IPS-20b (cell line): Measurements from ENCODE around the gene C19orf12.

Experiments
- H3K27ac ChIP-seq: one replicate; pipeline ENCODE4 v1.5.1; 2013; ENCODE audit warnings: low read length
- H3K27me3 ChIP-seq: 2 replicates; pipeline ENCODE4 v1.6.1; 2013; ENCODE audit warnings: mild to moderate bottlenecking, low read length, inconsistent platforms; ENCODE audit not compliant: insufficient read depth
- H3K36me3 ChIP-seq: 2 replicates; pipeline ENCODE4 v1.6.1; 2013; ENCODE audit warnings: low read depth, mild to moderate bottlenecking, inconsistent platforms, low read length, moderate library complexity; ENCODE audit not compliant: insufficient read depth
- H3K4me1 ChIP-seq: 2 replicates; pipeline ENCODE4 v1.6.1; 2013; ENCODE audit warnings: mild to moderate bottlenecking, control low read depth, inconsistent platforms, low read length, moderate library complexity; ENCODE audit not compliant: insufficient read depth
- H3K4me3 ChIP-seq: 2 replicates; pipeline ENCODE4 v1.5.1; 2013; ENCODE audit warnings: mild to moderate bottlenecking, low read length, inconsistent platforms
- H3K9ac ChIP-seq: 2 replicates; pipeline ENCODE4 v1.6.1; 2013; ENCODE audit warnings: low read depth, mild to moderate bottlenecking, inconsistent platforms, low read length, moderate library complexity
- H3K9me3 ChIP-seq: 2 replicates; pipeline ENCODE4 v1.6.1; 2013; ENCODE audit warnings: mild to moderate bottlenecking, low read depth, low read length, inconsistent platforms; ENCODE audit not compliant: insufficient read depth

Gene C19orf12

DNA sequence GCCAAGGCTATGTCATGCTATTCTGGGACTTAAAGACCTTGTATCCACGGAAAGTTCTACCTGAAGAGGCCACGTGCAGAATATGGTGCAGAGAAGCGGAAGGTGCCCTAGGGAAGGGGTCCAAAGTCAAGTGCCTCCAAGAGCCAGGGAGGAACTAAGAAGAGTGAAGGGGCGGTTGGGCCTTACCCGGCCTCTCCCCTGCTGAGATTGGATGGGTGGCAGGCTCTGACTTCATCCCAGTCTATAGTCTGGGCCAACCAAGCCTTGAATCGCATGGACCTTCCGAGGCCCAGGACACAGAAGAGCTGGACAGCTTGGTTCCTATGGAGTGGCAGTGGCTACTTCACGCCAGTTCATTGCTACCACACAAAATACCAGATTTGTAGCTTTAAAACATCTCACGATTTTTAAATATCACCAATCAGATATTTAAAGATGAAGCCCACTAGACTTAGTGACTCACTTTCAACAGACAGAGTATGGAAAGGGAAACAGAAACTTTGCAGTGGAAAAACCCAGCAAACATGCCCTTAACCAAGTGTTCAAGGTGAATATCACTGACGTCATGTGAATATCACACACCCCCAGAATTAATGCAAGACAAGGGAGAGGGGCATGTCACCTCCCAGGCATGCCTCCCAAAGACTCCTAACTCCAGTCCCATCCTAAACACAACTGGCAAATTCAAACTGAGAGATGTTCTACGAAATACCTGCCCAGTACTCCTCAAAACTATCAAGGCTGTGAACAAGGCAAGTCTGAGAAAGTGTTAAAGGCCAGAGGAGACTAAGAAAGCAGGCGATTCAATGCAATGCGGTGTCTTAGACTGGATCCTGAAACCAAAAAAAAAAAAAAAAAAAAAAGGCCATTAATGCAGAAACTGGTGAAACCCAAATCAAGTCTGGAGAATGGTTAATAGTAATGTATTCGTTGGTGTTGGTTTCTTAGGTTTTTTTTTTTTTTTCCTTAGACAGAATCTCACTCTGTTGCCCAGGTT lies 10.2 kb downstream of the C19orf12 start:
- H3K27me3 ChIP-seq: no peaks in the 10 kb centered on the region
- H3K27ac ChIP-seq: no peak overlapping the region
- no peak overlapping the region for H3K9ac ChIP-seq
- no peak overlapping the region for H3K4me3 ChIP-seq
- H3K36me3 ChIP-seq: no peaks in the 10 kb centered on the region
- no peaks in the 10 kb centered on the region for H3K4me1 ChIP-seq
- H3K9me3 ChIP-seq: no peaks in the 10 kb centered on the region

GRCh38 chr19:29702963-29703320 lies 12.1 kb downstream of the C19orf12 start:
- Histone ChIP-seq H3K9ac (no peak overlapping the region), H3K36me3 (no peaks in the 10 kb centered on the region), H3K9me3 (no peaks in the 10 kb centered on the region), H3K4me1 (no peaks in the 10 kb centered on the region), H3K4me3 (no peak overlapping the region), H3K27me3 (no peaks in the 10 kb centered on the region), H3K27ac (no peak overlapping the region)

DNA sequence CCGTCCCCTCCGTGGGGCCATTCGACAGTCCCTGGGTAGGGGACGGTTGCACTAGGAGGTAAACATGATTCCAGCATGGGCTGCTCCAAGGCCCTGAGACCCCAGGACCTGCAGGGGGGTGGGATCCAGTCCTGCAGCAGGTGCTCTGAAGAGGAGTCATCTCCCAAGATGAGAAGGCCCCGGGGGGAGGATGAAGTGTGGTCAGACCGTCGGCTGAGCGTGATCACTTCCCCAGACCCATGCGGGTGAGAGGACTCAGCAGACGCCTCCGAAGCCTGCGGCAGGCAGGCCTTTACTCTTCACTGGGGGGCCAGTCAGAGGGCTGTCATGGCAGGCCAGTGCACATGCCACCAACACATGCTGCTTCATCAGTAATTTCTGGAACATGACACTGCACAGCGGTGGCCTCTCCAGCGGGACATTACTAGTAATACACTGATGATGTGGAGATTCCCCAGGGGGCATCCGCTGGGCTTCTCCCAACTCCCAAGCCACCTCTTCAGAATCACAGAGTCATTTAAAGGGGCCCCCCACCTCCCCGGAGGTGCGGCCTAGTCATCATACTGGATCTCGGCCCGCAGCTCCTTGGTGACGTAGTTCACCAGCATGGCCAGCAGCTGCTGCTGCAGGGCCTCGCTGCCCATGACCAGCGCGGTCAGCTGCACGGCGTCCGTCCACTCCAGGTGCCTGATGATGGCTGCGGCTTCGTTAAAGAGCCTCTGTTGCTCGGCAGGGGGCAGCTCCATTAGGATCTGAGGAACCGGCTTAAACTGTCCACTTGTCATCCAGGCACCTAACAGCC lies 12.7 kb downstream of the C19orf12 start:
- Histone ChIP-seq H3K36me3 (no peaks in the 10 kb centered on the region), H3K4me3 (no peak overlapping the region)

DNA sequence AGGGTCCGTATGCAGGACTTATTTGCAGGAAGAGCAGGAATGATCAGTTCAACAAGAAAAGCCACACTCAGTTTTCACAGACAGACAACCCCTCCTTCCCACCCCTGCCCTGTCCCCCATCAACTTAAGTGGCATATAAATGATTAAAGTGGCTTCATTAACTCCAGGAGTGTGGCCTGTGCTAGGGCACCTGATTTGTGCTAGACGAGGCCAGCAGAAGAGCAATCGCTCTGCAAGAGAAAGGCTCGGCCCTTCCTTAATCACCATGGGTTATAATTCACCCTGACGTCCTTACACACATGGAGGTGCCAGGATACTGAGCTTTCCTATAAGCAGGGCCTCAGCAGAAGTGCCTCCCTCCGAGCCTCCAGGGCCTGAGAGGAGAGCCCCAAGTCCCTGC lies 14.6 kb downstream of the C19orf12 start:
- Histone ChIP-seq H3K4me1 (no peaks in the 10 kb centered on the region), H3K9ac (no peak overlapping the region), H3K4me3 (no peak overlapping the region), H3K27me3 (no peaks in the 10 kb centered on the region), H3K36me3 (no peaks in the 10 kb centered on the region), H3K9me3 (no peaks in the 10 kb centered on the region), H3K27ac (no peak overlapping the region)

More for the DNA sequence above, 12.7 kb downstream of the C19orf12 start:
- H3K27ac ChIP-seq: no peak overlapping the region
- no peak overlapping the region for H3K9ac ChIP-seq
- H3K4me1 ChIP-seq: no peaks in the 10 kb centered on the region
- H3K27me3 ChIP-seq: no peaks in the 10 kb centered on the region
- H3K9me3 ChIP-seq: no peaks in the 10 kb centered on the region

GRCh38 chr19:29699861-29700260 lies 15.2 kb downstream of the C19orf12 start:
- Histone ChIP-seq H3K36me3 (no peaks in the 10 kb centered on the region), H3K27me3 (no peaks in the 10 kb centered on the region), H3K4me1 (no peaks in the 10 kb centered on the region), H3K9me3 (no peaks in the 10 kb centered on the region), H3K4me3 (no peak overlapping the region), H3K27ac (no peak overlapping the region), H3K9ac (no peak overlapping the region; the same call in 1 of the 2 replicates)

- H3K27me3 ChIP-seq: no peaks in the 10 kb centered on the region
- H3K9me3 ChIP-seq: no peaks in the 10 kb centered on the region
- H3K9ac ChIP-seq: no peak overlapping the region
- no peak overlapping the region for H3K27ac ChIP-seq
- no peaks in the 10 kb centered on the region for H3K4me1 ChIP-seq
- no peak overlapping the region for H3K4me3 ChIP-seq
- no peaks in the 10 kb centered on the region for H3K36me3 ChIP-seq
Observed at GRCh38 chr19:29697523-29698261, 17.4 kb downstream of the C19orf12 start.

GRCh38 chr19:29696565-29696846 lies 18.6 kb downstream of the C19orf12 start:
- H3K27ac ChIP-seq: no peak overlapping the region
- no peaks in the 10 kb centered on the region for H3K4me1 ChIP-seq
- H3K9me3 ChIP-seq: no peaks in the 10 kb centered on the region
- H3K27me3 ChIP-seq: no peaks in the 10 kb centered on the region
- H3K9ac ChIP-seq: no peak overlapping the region
- H3K36me3 ChIP-seq: no peaks in the 10 kb centered on the region
- no peak overlapping the region for H3K4me3 ChIP-seq

- 0 out of 2 replicates have a peak, but pooled peaks cover 1% of the 10 kb centered on the region for H3K9me3 ChIP-seq
- H3K27ac ChIP-seq: no peak overlapping the region
- no peaks in the 10 kb centered on the region for H3K36me3 ChIP-seq
- H3K9ac ChIP-seq: no peak overlapping the region
- no peaks in the 10 kb centered on the region for H3K27me3 ChIP-seq
- H3K4me3 ChIP-seq: no peak overlapping the region
- no peaks in the 10 kb centered on the region for H3K4me1 ChIP-seq
Observed at GRCh38 chr19:29695765-29696564, 19.1 kb downstream of the C19orf12 start.

GRCh38 chr19:29694669-29695627 lies 20.1 kb downstream of the C19orf12 start:
- H3K27ac ChIP-seq: no peak overlapping the region

GRCh38 chr19:29694161-29694560 lies 20.9 kb downstream of the C19orf12 start:
- no peaks in the 10 kb centered on the region for H3K27me3 ChIP-seq
- H3K9ac ChIP-seq: no peak overlapping the region
- H3K27ac ChIP-seq: no peak overlapping the region

More at GRCh38 chr19:29694669-29695627, 20.1 kb downstream of the C19orf12 start:
- Histone ChIP-seq H3K4me1 (no peaks in the 10 kb centered on the region), H3K9ac (no peak overlapping the region), H3K36me3 (no peaks in the 10 kb centered on the region), H3K4me3 (no peak overlapping the region), H3K27me3 (no peaks in the 10 kb centered on the region), H3K9me3 (peaks cover 7% of the 10 kb centered on the region)

More at GRCh38 chr19:29694161-29694560, 20.9 kb downstream of the C19orf12 start:
- Histone ChIP-seq H3K4me1 (no peaks in the 10 kb centered on the region), H3K9me3 (peaks cover 7% of the 10 kb centered on the region), H3K4me3 (no peak overlapping the region), H3K36me3 (no peaks in the 10 kb centered on the region)
